ENCODE results near the gene PRKAR2B. TPM values are rescaled to one million over a fixed set of nuclear protein-coding genes. Genes with fewer than 3 reads are reported as not detected.

Gene PRKAR2B
- total and polyA plus RNA-seq, 4 donors: 0.88 to 41.8 (median 1.6) TPM

DNA sequence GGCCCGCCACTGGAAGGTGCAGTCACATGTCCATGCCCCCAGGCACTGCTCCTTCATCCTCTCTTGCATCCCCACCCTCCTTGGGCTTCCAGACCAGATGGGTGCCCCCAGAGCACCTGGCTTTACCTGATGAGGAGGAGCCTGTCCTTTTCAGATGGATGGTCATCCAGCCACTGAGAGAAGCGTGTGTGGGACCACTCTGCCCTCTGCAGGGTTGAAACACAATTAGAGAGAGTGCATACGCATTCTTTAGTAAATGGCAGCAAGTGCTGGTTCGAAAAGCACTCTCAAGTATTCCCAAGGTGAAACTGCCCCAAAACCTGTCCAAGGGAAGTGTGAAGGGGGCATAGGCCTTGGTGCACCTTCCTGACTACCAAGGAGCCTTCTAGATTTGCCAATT is 165.9 kb downstream of the PRKAR2B start:
- WGBS: 98% methylated on average over 4 of the region's 4 CpGs
- Histone ChIP-seq H3K27me3 (ENCODE audit: control insufficient read depth in 4 of 4, insufficient read depth in 4 of 4, low read length in 3 of 4) (no peaks in the 10 kb centered on the region), H3K9me3 (ENCODE audit: control insufficient read depth in 4 of 4, low read length in 3 of 4) (no peaks in the 10 kb centered on the region), H3K4me1 (ENCODE audit: control insufficient read depth in 4 of 4, insufficient read depth in 4 of 4, low read length in 3 of 4) (no peaks in the 10 kb centered on the region), H3K9ac (ENCODE audit: low read depth in 1 of 2, low read length in 2 of 2) (no peak overlapping the region), H3K27ac (ENCODE audit: low read depth in 1 of 2, low read length in 2 of 2) (no peak overlapping the region), H3K36me3 (ENCODE audit: control insufficient read depth in 4 of 4, insufficient read depth in 3 of 4, low read depth in 1 of 4, low read length in 3 of 4) (peaks cover 0 to 14% (median 7%) of the 10 kb centered on the region in 4 donors), H3K4me3 (ENCODE audit: low read depth in 1 of 3, low read length in 3 of 3) (no peak overlapping the region)
- DNase-seq (ENCODE audit: low spot score): no peak
- TF ChIP-seq RXRA (IDR thresholded peaks at IDR 0.05) (no peak), FOXA1 (IDR thresholded peaks at IDR 0.05) (no peak), GABPA (IDR thresholded peaks at IDR 0.05 in 1 of 2, conservative IDR thresholded peaks at IDR 0.05 in 1 of 2) (no peak), RAD21 (IDR thresholded peaks at IDR 0.05) (no peak), EGR1 (IDR thresholded peaks at IDR 0.05; ENCODE audit: low read depth in 2 of 2) (no peak), HNF4A (conservative IDR thresholded peaks at IDR 0.05) (no peak), YY1 (IDR thresholded peaks at IDR 0.05) (no peak)
- TF ChIP-seq, protein P1, sequence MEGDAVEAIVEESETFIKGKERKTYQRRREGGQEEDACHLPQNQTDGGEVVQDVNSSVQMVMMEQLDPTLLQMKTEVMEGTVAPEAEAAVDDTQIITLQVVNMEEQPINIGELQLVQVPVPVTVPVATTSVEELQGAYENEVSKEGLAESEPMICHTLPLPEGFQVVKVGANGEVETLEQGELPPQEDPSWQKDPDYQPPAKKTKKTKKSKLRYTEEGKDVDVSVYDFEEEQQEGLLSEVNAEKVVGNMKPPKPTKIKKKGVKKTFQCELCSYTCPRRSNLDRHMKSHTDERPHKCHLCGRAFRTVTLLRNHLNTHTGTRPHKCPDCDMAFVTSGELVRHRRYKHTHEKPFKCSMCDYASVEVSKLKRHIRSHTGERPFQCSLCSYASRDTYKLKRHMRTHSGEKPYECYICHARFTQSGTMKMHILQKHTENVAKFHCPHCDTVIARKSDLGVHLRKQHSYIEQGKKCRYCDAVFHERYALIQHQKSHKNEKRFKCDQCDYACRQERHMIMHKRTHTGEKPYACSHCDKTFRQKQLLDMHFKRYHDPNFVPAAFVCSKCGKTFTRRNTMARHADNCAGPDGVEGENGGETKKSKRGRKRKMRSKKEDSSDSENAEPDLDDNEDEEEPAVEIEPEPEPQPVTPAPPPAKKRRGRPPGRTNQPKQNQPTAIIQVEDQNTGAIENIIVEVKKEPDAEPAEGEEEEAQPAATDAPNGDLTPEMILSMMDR (IDR thresholded peaks at IDR 0.05; ENCODE audit: low read depth, low read length, missing input control): no peak
- TF ChIP-seq, protein P2, sequence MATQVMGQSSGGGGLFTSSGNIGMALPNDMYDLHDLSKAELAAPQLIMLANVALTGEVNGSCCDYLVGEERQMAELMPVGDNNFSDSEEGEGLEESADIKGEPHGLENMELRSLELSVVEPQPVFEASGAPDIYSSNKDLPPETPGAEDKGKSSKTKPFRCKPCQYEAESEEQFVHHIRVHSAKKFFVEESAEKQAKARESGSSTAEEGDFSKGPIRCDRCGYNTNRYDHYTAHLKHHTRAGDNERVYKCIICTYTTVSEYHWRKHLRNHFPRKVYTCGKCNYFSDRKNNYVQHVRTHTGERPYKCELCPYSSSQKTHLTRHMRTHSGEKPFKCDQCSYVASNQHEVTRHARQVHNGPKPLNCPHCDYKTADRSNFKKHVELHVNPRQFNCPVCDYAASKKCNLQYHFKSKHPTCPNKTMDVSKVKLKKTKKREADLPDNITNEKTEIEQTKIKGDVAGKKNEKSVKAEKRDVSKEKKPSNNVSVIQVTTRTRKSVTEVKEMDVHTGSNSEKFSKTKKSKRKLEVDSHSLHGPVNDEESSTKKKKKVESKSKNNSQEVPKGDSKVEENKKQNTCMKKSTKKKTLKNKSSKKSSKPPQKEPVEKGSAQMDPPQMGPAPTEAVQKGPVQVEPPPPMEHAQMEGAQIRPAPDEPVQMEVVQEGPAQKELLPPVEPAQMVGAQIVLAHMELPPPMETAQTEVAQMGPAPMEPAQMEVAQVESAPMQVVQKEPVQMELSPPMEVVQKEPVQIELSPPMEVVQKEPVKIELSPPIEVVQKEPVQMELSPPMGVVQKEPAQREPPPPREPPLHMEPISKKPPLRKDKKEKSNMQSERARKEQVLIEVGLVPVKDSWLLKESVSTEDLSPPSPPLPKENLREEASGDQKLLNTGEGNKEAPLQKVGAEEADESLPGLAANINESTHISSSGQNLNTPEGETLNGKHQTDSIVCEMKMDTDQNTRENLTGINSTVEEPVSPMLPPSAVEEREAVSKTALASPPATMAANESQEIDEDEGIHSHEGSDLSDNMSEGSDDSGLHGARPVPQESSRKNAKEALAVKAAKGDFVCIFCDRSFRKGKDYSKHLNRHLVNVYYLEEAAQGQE (IDR thresholded peaks at IDR 0.05): no peak
- TF ChIP-seq, protein P3, sequence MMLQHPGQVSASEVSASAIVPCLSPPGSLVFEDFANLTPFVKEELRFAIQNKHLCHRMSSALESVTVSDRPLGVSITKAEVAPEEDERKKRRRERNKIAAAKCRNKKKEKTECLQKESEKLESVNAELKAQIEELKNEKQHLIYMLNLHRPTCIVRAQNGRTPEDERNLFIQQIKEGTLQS (IDR thresholded peaks at IDR 0.05): no peak

Other genes with a start within 250 kb of the PRKAR2B start
- 1 to 10 TPM; 2.2 to 4.1 TPM for gene PIK3CG, start 179.4 kb upstream of the PRKAR2B start, total RNA-seq
- under 1 TPM; 0.36 to 0.38 TPM for gene PIK3CG, start 179.4 kb upstream of the PRKAR2B start, polyA plus RNA-seq
- 10 to 100 TPM; 63.5 to 67.9 TPM for gene HBP1, start 124.3 kb downstream of the PRKAR2B start, total RNA-seq
- 10 to 100 TPM; 24.6 to 32.6 TPM for gene HBP1, start 124.3 kb downstream of the PRKAR2B start, polyA plus RNA-seq